ENCODE data around the gene TTC3.

The TTC3 gene

DNA sequence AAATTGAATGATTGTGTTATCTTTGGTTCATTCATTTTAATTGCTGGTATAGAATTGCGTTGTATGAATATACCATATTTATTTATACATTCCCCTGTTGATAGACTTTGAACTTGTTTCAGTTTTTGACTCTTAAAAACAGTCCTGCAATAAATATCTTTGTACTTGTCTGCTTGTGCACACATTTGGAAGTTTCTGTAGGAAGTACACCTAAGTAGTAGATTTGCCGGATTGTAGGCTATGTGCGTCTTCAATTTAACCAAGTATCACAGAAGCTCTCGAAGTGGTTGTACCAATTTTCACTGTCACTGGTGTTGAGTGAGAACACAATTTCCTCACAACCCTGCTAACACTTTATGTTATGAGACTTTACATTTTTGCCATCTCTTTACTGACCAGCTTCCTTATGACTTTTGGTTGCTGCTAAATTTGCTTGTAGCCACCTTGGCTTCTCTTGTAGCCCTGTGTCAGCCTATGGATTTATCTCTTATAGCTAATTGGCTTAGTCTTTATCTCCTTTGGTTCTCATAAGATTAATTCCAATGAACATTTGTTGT is 2.2 kb downstream of the TTC3 start:
- peak overlapping the region; percentile 88 for H3K4me3 ChIP-seq (ENCODE audit: low read length, poor library complexity, severe bottlenecking)

GRCh38 chr21:37076087-37076850 is 3.2 kb downstream of the TTC3 start:
- Histone ChIP-seq H3K9me3 (ENCODE audit: insufficient read depth, low read depth, low read length) (no peaks in the 10 kb centered on the region), H3K36me3 (ENCODE audit: insufficient read depth, low read length) (no peaks in the 10 kb centered on the region), H3K9me2 (replicated peaks; ENCODE audit: low read depth, low read length) (no peaks in the 10 kb centered on the region), H3K4me1 (ENCODE audit: insufficient read depth, low read length, poor library complexity, severe bottlenecking) (peaks cover 63% of the 10 kb centered on the region), H3K79me2 (ENCODE audit: insufficient read depth, low read length) (peaks cover 97% of the 10 kb centered on the region), H3K4me3 (ENCODE audit: low read length, poor library complexity, severe bottlenecking) (peak overlapping the region; percentile 88), H3K27me3 (ENCODE audit: insufficient read depth, low read length, poor library complexity, severe bottlenecking) (no peaks in the 10 kb centered on the region), H2AFZ (ENCODE audit: low read length) (no peak overlapping the region), H3K4me2 (ENCODE audit: low read depth, low read length, poor library complexity, severe bottlenecking) (peak overlapping the region; percentile 97), H3K9ac (ENCODE audit: low read depth, low read length, poor library complexity, severe bottlenecking) (no peak overlapping the region), H4K20me1 (ENCODE audit: insufficient read depth, low read length, poor library complexity, severe bottlenecking) (peaks cover 61% of the 10 kb centered on the region), H3F3A (ENCODE audit: low read depth) (peaks cover 11% of the 10 kb centered on the region; the same call in 1 of the 2 replicates)
- TF ChIP-seq EZH2phosphoT487 (IDR thresholded peaks at IDR 0.05; ENCODE audit: borderline replicate concordance) (no peak), CTCF (conservative IDR thresholded peaks at IDR 0.05; ENCODE audit: low read length) (no peak)

More for the DNA sequence above, 2.2 kb downstream of the TTC3 start:
- Histone ChIP-seq H4K20me1 (ENCODE audit: insufficient read depth, low read length, poor library complexity, severe bottlenecking) (peaks cover 55% of the 10 kb centered on the region), H3K79me2 (ENCODE audit: insufficient read depth, low read length) (peaks cover 97% of the 10 kb centered on the region), H3K36me3 (ENCODE audit: insufficient read depth, low read length) (no peaks in the 10 kb centered on the region), H2AFZ (ENCODE audit: low read length) (no peak overlapping the region), H3K9ac (ENCODE audit: low read depth, low read length, poor library complexity, severe bottlenecking) (peak overlapping the region; percentile 90), H3K9me3 (ENCODE audit: insufficient read depth, low read depth, low read length) (no peaks in the 10 kb centered on the region), H3F3A (ENCODE audit: low read depth) (peaks cover 11% of the 10 kb centered on the region; the same call in 1 of the 2 replicates), H3K9me2 (replicated peaks; ENCODE audit: low read depth, low read length) (no peaks in the 10 kb centered on the region), H3K4me1 (ENCODE audit: insufficient read depth, low read length, poor library complexity, severe bottlenecking) (peaks cover 69% of the 10 kb centered on the region), H3K27me3 (ENCODE audit: insufficient read depth, low read length, poor library complexity, severe bottlenecking) (no peaks in the 10 kb centered on the region), H3K4me2 (ENCODE audit: low read depth, low read length, poor library complexity, severe bottlenecking) (peak overlapping the region; percentile 97)
- TF ChIP-seq EZH2phosphoT487 (IDR thresholded peaks at IDR 0.05; ENCODE audit: borderline replicate concordance), result no peak
- no peak for TF ChIP-seq CTCF (conservative IDR thresholded peaks at IDR 0.05; ENCODE audit: low read length)

- peaks cover 66% of the 10 kb centered on the region for H4K20me1 ChIP-seq (ENCODE audit: insufficient read depth, low read length, poor library complexity, severe bottlenecking)
- TF ChIP-seq EZH2phosphoT487 (IDR thresholded peaks at IDR 0.05; ENCODE audit: borderline replicate concordance) (no peak), CTCF (conservative IDR thresholded peaks at IDR 0.05; ENCODE audit: low read length) (no peak)
Measured at GRCh38 chr21:37077403-37077802, 4.3 kb downstream of the TTC3 start.

More at GRCh38 chr21:37077403-37077802, 4.3 kb downstream of the TTC3 start:
- Histone ChIP-seq H3K4me2 (ENCODE audit: low read depth, low read length, poor library complexity, severe bottlenecking) (peak overlapping the region; percentile 97), H3K9me2 (replicated peaks; ENCODE audit: low read depth, low read length) (no peaks in the 10 kb centered on the region), H3K27me3 (ENCODE audit: insufficient read depth, low read length, poor library complexity, severe bottlenecking) (no peaks in the 10 kb centered on the region), H3K4me3 (ENCODE audit: low read length, poor library complexity, severe bottlenecking) (peak overlapping the region; percentile 48), H3K36me3 (ENCODE audit: insufficient read depth, low read length) (no peaks in the 10 kb centered on the region), H3K79me2 (ENCODE audit: insufficient read depth, low read length) (peaks cover 97% of the 10 kb centered on the region), H3K4me1 (ENCODE audit: insufficient read depth, low read length, poor library complexity, severe bottlenecking) (peaks cover 52% of the 10 kb centered on the region), H3K9ac (ENCODE audit: low read depth, low read length, poor library complexity, severe bottlenecking) (peak overlapping the region; percentile 18), H3K9me3 (ENCODE audit: insufficient read depth, low read depth, low read length) (no peaks in the 10 kb centered on the region), H2AFZ (ENCODE audit: low read length) (no peak overlapping the region), H3F3A (ENCODE audit: low read depth) (peaks cover 11% of the 10 kb centered on the region; the same call in 1 of the 2 replicates)
